GM21825 (cell line): Measurements from ENCODE around the gene ABHD12.

Experiments used
- ATAC-seq: cut with Tn5 transposase; IDR thresholded peaks from one replicate; pipeline ENCODE4 v1.9.1; 2021; ENCODE audit warnings: mild to moderate bottlenecking, moderate library complexity; ENCODE audit not compliant: unreplicated experiment

The ABHD12 gene

GRCh38 chr20:25309395-25310267 is 81.0 kb downstream of the ABHD12 start:
- no peak for ATAC-seq

- no peak for ATAC-seq
Observed at GRCh38 chr20:25308671-25309394, 81.8 kb downstream of the ABHD12 start.

- no peak for ATAC-seq
Observed at GRCh38 chr20:25308083-25308491, 82.5 kb downstream of the ABHD12 start.

GRCh38 chr20:25306991-25307903 is 83.4 kb downstream of the ABHD12 start:
- no peak for ATAC-seq

- ATAC-seq = no peak
Observed at GRCh38 chr20:25304025-25304549, 86.5 kb downstream of the ABHD12 start.

- no peak for ATAC-seq
Observed at GRCh38 chr20:25303292-25304024, 87.2 kb downstream of the ABHD12 start.

GRCh38 chr20:25302596-25302995 is 88.0 kb downstream of the ABHD12 start:
- no peak for ATAC-seq

GRCh38 chr20:25301357-25301920 is 89.2 kb downstream of the ABHD12 start:
- ATAC-seq = no peak

GRCh38 chr20:25300496-25301170 is 90.0 kb downstream of the ABHD12 start:
- ATAC-seq = no peak

GRCh38 chr20:25299806-25300205 is 90.8 kb downstream of the ABHD12 start:
- no peak for ATAC-seq

- peak; percentile 61 for ATAC-seq
Observed at GRCh38 chr20:25297141-25297905, 93.3 kb downstream of the ABHD12 start.

- no peak for ATAC-seq
Observed at GRCh38 chr20:25296094-25297093, 94.2 kb downstream of the ABHD12 start.

- ATAC-seq = no peak
Observed at GRCh38 chr20:25295386-25296093, 95.1 kb downstream of the ABHD12 start.

- ATAC-seq = peak; percentile 35
Observed at GRCh38 chr20:25294459-25295385, 95.9 kb downstream of the ABHD12 start.

GRCh38 chr20:25293910-25294458 is 96.7 kb downstream of the ABHD12 start:
- no peak for ATAC-seq
